ENCODE measurements around the gene CLDN2. TPM values are rescaled to one million over a fixed set of nuclear protein-coding genes. Genes with fewer than 3 reads are reported as not detected.
A peak's percentile ranks its signal among the peaks of the same experiment; 100 is the strongest.

CLDN2 gene
- total RNA-seq, 1 donor from 2014 or later: not detected

DNA sequence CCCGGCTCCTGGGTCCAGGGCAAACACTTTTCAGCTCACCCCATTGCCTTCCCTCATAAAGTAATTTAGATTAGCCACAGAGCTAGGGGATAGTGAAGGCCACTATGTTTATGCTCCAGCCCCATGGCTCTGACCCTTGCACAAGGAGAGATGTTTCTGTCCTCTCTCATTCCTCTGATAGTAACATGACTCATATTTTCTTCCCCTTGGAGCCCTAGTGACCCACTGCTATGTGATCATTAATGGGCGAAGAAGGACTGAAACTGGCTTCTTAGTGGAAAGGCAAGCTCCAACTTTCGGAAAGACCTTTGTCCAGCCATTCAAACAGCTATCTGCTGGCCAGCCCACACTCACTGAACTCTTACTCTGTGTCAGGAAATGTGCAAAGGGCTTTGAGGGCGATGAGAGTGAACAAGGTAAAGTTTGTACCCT lies 12.3 kb downstream of the CLDN2 start:
- Histone ChIP-seq H3K4me3 (no peak overlapping the region), H3K36me3 (no peaks in the 10 kb centered on the region), H3K27me3 (ENCODE audit: low read depth) (no peaks in the 10 kb centered on the region), H3K27ac (no peak overlapping the region), H3K9me3 (no peaks in the 10 kb centered on the region), H3K4me1 (no peaks in the 10 kb centered on the region)
- TF ChIP-seq, protein P1, sequence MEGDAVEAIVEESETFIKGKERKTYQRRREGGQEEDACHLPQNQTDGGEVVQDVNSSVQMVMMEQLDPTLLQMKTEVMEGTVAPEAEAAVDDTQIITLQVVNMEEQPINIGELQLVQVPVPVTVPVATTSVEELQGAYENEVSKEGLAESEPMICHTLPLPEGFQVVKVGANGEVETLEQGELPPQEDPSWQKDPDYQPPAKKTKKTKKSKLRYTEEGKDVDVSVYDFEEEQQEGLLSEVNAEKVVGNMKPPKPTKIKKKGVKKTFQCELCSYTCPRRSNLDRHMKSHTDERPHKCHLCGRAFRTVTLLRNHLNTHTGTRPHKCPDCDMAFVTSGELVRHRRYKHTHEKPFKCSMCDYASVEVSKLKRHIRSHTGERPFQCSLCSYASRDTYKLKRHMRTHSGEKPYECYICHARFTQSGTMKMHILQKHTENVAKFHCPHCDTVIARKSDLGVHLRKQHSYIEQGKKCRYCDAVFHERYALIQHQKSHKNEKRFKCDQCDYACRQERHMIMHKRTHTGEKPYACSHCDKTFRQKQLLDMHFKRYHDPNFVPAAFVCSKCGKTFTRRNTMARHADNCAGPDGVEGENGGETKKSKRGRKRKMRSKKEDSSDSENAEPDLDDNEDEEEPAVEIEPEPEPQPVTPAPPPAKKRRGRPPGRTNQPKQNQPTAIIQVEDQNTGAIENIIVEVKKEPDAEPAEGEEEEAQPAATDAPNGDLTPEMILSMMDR (IDR thresholded peaks at IDR 0.05): no peak
- ATAC-seq (peak in 1 of 2 donors; percentile 25), DNase-seq (no peak)
- intact Hi-C loops (cut with DNase I): no loop called here

DNA sequence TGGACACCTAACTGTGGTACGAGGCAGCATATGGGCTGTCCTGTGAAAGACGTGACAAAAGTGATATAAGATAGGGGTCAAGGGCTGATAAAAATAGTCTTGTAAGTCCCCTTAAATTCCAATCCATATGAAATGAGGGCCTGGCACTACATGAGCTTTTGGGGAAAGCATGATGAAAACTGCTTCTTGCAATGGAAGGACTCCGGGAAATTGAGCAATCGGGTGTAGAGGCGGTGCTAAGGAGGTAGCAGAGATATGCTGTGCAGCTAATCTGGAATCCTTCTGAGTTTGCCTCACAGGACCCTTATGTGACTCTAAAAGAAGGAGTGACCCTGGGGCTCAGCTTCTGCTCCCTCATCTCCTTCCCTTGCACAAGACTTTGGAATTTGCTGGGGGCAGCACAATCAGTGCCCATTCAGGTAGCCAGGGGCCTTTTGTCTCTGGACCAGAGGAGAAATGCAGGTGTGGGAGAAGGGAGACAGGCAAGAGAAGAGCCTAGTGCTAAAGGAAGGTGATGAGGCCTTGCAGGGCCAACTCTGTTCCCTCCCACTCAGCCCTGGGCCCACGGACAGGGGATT lies 12.8 kb downstream of the CLDN2 start:
- no peaks in the 10 kb centered on the region for H3K36me3 ChIP-seq
- no peak overlapping the region for H3K27ac ChIP-seq
- DNase-seq (no peak), ATAC-seq (peak; percentile 42 to 72)
- H3K9me3 ChIP-seq: no peaks in the 10 kb centered on the region
- TF ChIP-seq, protein P1 (IDR thresholded peaks at IDR 0.05): no peak
- no peaks in the 10 kb centered on the region for H3K27me3 ChIP-seq (ENCODE audit: low read depth)
- intact Hi-C loops (cut with DNase I): no loop called here
- H3K4me1 ChIP-seq: no peaks in the 10 kb centered on the region
- no peak overlapping the region for H3K4me3 ChIP-seq

DNA sequence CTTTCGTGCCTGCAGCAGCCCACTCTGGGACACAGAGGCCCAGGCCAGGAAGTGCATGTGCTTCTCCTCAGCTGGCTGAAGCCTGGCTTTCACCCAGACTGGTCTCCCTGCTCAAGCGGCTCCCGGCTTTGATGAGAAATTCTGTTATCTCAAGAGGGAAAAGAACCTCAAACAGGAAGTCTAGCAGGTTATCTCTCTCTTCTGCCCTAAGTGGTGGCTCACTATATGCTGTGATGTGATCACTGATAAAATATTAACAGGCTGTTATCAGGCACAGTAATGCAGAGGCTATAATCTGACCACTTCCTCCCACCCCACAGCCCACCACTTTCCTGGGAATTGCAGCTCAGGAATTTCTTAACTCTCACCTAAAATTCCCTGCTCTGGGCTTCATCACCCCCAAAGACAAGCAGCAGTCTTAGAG lies 13.3 kb downstream of the CLDN2 start:
- intact Hi-C loops (cut with DNase I): no loop called here
- H3K36me3 ChIP-seq: no peaks in the 10 kb centered on the region
- TF ChIP-seq, protein P1 (IDR thresholded peaks at IDR 0.05): no peak
- H3K27ac ChIP-seq: no peak overlapping the region
- no peaks in the 10 kb centered on the region for H3K27me3 ChIP-seq (ENCODE audit: low read depth)
- DNase-seq (no peak), ATAC-seq (peak; percentile 70 to 73)
- H3K4me3 ChIP-seq: no peak overlapping the region
- no peaks in the 10 kb centered on the region for H3K4me1 ChIP-seq
- no peaks in the 10 kb centered on the region for H3K9me3 ChIP-seq

DNA sequence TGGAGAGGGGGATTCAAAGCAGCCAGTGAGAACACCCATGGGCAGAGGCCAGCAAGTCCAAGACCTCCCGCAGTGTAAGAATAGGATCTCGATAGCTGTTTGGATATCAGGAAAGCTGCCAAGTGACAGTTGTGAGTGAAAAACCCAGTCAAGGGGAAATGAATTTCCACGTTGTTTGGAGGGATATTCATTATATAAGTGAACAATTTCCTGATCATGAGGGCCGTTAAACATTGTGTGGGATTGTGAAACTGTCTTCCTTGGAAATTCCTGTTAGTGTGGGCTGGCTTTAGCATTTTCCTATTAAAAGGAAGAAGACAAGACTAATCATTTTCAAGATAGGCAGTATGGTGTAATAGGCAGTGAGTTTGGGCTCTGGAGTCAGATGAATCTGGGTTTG lies 15.0 kb downstream of the CLDN2 start:
- ATAC-seq: no peak
- TF ChIP-seq, protein P1 (IDR thresholded peaks at IDR 0.05): no peak
- Histone ChIP-seq H3K9me3 (no peaks in the 10 kb centered on the region), H3K27ac (no peak overlapping the region), H3K4me1 (no peaks in the 10 kb centered on the region), H3K27me3 (ENCODE audit: low read depth) (no peaks in the 10 kb centered on the region), H3K4me3 (no peak overlapping the region), H3K36me3 (no peaks in the 10 kb centered on the region)
- intact Hi-C loops (cut with DNase I): no loop called here
- DNase-seq: no peak

DNA sequence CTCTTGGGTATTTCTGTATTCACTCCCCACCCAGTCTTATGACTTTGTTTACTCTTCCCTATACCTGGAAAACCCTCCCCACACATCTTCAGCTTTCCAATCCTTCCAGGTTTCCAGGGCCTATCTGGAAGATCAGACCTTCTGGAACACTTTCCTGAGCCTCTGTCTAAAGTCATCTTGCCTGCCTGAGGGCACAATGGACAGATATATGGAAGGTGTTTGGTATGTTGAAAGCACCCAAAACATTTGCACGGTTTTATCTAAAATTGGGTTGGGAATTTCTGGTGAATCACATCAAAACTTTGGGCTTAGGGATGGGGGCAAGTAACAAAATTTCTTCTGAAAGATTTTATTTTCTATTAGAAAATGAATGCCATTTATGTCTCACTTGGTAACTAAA lies 16.0 kb downstream of the CLDN2 start:
- Histone ChIP-seq H3K36me3 (no peaks in the 10 kb centered on the region), H3K27ac (no peak overlapping the region), H3K4me3 (no peak overlapping the region), H3K9me3 (no peaks in the 10 kb centered on the region), H3K4me1 (no peaks in the 10 kb centered on the region), H3K27me3 (ENCODE audit: low read depth) (no peaks in the 10 kb centered on the region)
- TF ChIP-seq, protein P1 (IDR thresholded peaks at IDR 0.05): no peak
- ATAC-seq (no peak), DNase-seq (no peak)
- intact Hi-C loops (cut with DNase I): no loop called here

Data from lower lobe of right lung (tissue), 2 donors.